Epithelial cell of prostate (primary cell): ENCODE results near the gene CREB3L2.
A peak's percentile ranks its signal among the peaks of the same experiment; 100 is the strongest.
"Not testable (repeated sequence)": the region's sequence is repeated elsewhere in the genome, so short reads cannot be mapped to it uniquely, and the experiment has no call there.

ENCODE experiments used
- DNase-seq: peaks from one replicate; pipeline ENCODE4 v3.0.0-alpha.2; 2011; ENCODE audit warnings: low read depth, low spot score
- H3K27ac ChIP-seq: fragments of 450-650 bp; 2 replicates; pipeline ENCODE4 v1.5.1; 2017; ENCODE audit warnings: mild to moderate bottlenecking

CREB3L2 gene

GRCh38 chr7:137852108-137852507 lies 149.8 kb downstream of the CREB3L2 start:
- DNase-seq: no peak
- H3K27ac ChIP-seq: peak overlapping the region; percentile 34

DNA sequence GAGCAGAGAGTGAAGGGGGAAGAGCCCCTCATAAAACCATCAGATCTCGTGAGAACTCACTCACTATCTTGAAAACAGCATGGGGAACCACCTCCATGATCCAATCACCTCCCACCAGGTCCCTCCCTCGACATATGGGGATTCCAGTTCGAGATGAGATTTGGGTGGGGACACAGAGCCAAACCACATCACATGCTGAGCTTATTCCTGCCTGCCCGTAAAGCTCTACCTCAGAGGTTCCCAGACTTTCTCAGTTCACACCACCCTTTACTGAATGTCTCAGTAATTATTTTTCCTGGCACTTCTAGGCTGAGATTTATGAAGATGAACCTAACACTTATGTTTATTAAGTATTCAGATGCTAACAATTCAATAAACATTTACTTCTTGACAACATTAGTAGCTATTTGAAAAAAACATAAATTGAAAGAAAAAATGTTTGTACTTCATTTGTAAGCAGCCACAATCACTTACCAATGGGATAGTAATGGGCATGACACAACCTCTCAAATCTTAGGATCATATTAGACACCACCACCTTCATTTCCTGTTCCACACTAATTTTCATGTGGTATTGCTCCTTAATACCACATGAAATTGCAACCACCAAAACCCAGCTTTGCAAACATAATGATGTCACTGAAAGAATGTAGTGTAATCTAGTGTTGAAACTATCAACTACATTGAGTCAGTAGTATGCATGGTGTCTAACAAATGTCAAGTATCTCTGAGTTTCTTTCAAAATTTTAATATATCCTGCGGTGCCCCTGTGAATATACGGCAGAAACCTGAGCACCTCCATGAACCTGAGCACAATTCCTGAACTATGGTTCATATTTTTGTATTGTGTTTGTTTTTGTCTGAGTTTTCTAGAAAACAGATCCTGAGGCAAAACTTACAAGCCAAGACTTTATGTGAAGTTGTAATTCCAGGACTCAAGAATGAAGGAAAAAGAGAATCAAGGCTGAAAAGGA lies 150.6 kb downstream of the CREB3L2 start:
- peak overlapping the region; percentile 34 for H3K27ac ChIP-seq

GRCh38 chr7:137850571-137850970 lies 151.3 kb downstream of the CREB3L2 start:
- DNase-seq: no peak
- no peak overlapping the region for H3K27ac ChIP-seq

More for the DNA sequence above, 150.6 kb downstream of the CREB3L2 start:
- DNase-seq: peak; percentile 8

DNA sequence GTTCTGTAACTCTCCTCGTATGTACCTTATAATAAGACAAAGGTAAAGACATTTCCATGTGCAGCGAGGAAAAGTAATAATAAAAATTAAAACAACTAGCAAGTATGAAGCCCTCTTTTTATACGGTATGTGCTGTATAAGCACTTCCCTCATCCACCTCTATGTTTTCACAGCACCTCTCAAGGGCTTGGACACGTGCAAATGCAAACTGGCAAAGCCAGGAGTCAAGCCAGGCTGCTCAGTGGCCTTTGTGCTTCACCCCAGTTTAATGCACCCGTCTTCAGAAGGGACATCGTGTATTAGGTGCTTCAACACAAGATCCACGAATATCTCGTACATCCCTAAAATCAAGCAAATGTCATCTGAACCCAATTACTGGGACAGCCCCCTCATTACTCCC lies 153.8 kb downstream of the CREB3L2 start:
- DNase-seq: no peak
- H3K27ac ChIP-seq: no peak overlapping the region

DNA sequence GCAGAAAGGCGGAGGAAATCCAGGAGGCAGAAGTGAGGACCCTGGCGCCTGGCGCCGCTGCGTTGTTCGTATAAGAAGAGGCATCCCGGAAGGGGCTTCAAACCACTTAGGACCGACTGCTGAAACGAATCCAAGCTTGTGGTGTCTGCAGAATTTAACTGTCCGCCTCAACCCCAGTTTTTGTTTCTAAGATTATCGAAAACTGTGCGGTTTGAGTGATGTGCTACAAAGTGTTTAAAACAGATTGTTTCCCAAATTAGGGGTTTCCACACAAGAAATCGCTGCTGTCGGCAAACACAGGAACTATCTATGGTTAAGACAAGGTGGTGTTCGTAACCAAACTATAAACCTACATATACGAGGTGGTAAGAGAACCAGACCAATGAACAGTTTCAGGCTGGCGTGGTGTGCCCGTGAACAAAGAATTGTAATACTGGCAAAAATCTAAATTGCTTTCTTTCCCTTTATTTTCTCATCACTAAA lies 154.3 kb downstream of the CREB3L2 start:
- DNase-seq: no peak
- no peak overlapping the region for H3K27ac ChIP-seq

GRCh38 chr7:137846827-137847567 lies 154.9 kb downstream of the CREB3L2 start, which contains the start of gene DGKI:
TSS of gene DGKI (minus strand) at chr7:137846974.
- no peak within 1 kb of the TSS for H3K27ac ChIP-seq
- DNase-seq: no peak

DNA sequence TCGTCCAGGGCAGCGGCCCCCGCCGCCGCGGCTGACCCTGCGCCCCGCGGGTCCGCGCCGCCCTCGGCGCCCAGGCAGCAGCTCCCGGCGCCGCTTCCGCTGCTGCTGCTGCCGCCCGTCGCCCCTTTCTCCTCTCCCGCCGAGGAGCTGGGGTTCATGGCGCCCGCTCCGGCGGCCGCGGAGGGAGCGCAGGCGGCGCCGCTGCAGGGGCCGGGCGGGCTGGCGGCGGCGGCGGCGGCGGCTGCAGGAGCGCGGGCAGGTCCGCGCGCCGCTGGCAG lies 155.4 kb downstream of the CREB3L2 start:
- no peak for DNase-seq

DNA sequence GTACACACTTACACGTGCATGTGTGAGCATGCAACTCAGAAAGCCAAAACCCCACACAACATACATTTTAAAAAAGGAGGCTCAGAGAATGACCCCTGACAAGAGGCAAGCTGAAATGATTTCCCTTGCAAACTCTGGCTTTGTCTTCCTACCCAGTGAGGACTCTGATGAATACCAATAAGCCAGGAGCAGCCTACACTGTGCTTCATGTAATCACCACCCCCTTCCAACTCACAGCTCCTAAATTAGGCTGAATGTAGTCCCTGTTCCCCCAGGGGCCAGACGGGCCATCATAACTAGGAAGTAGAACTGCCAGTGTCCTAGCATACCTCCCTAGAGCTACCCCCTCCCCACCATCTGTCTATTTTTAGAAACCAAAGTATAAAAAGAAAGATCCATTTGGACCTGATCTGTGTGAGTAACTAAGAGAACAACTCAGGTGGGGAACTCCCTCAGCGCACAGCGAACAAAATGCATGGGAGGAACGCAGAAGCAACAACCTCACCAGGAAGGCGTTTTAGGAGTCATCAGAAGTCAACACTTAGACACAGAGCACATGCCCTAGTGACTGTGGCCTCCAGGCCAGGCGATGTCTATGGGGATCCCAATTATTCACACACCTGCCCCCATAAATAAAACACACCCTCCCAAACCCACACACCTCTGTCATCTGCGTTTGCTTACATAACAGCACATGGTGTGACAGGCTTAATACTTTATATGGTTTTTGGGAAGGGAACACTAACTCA lies 157.0 kb downstream of the CREB3L2 start:
- DNase-seq: no peak
- no peak overlapping the region for H3K27ac ChIP-seq

More for the DNA sequence above, 155.4 kb downstream of the CREB3L2 start:
- H3K27ac ChIP-seq: no peak overlapping the region

GRCh38 chr7:137839903-137840779 lies 161.7 kb downstream of the CREB3L2 start:
- no peak for DNase-seq

GRCh38 chr7:137838706-137839315 lies 163.1 kb downstream of the CREB3L2 start:
- H3K27ac ChIP-seq: no peak overlapping the region
- DNase-seq: no peak

More at GRCh38 chr7:137839903-137840779, 161.7 kb downstream of the CREB3L2 start:
- no peak overlapping the region for H3K27ac ChIP-seq

DNA sequence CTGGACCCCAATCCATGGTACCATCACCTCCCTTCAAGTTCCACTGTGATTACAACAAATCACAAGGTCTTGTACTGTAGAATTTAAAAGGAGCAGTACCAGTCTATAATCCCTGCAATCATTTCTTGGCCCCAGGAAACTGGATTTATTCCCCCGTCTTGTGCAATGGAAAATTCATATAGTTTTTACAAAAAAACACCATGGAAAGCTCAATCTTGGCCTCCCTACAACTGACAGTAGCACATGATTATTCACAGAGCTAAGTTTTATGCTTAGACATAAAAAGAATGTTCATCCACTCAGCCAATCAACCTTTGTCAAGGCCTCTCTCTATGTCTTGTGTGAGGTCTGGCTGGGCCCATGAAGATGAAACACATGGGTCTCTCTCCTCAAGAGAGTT lies 165.3 kb downstream of the CREB3L2 start:
- H3K27ac ChIP-seq: no peak overlapping the region
- no peak for DNase-seq

DNA sequence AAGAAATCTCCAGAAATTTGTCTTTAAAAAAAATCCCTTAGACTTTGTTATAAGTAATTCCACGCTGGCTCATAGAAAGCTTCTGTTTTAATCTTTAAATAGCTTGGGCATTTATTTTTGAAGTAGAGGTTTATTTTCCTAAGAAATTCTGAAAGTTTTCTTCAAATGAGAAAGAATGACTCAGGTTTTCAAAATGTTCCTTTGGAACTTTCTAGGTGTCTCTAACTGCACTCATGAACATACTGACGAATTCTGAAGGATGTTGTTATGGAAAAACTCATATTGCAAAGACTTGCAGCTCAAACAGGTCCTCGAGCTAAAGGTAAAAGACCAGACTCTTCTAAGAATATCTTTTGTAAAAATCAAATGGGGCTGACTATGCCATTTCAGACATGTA lies 165.8 kb downstream of the CREB3L2 start:
- no peak overlapping the region for H3K27ac ChIP-seq
- no peak for DNase-seq

DNA sequence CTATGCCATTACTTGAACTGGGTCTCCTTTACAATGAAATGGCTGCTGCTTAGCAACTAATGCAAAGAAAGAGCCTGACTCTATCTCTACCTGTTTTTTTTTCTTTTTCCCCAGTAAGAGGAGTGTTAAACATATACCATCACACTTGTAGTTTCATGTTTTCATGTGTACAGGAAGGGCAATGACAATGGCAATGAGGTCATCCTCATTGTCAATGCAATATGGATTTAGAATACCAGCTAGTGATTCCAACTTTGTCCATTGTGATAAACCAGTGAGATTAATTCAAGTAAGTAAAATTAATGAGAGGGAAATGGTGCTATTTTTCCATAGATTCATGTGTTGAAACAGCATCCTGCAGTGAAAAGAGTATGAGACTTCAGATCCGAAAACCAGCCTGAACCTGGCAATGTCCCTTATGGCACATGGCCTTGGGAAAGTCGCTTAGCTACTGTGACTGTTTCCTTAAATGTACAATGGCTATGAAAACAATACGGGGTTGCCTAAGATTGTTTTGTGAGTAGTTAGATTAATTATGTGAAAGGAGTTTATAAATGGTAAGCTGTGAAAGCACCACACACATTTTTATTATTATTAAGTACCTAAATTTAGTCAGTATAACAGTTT lies 166.3 kb downstream of the CREB3L2 start:
- no peak overlapping the region for H3K27ac ChIP-seq
- no peak for DNase-seq

DNA sequence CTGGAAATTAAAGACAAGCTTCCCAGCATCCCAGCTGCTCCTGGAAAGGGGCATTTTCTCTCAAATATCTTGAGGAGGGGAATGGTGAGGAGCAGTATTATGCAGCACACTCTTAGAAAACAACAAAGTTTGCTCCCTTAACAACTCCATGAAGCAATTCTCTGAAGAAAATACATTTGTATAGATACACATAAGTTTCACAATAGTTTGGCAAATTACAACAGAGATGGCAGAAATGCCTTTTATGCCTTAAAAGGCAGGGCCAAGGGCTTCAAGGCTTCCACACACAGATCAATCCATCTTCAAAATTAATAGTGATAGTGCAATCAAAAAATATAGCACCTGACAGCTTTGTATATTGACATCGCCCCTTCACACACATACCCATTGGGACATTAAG lies 167.3 kb downstream of the CREB3L2 start:
- DNase-seq: no peak
- H3K27ac ChIP-seq: no peak overlapping the region

DNA sequence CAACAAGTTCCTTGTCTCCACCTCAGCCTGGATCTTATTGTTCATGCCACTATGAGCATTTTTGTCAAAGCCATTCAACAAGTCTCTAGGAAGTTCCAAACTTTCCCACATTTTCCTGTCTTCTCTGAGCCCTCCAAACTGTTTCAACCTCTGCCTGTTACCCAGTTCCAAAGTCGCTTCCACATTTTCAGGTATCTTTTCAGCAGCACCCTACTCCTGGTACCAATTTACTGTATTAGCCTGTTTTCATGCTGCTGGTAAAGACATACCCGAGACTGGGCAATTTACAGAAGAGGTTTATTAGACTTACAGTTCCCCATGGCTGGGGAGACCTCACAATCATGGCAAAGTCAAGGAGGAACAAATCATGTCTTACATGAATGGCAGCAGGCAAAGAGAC lies 168.9 kb downstream of the CREB3L2 start:
- not testable (repeated sequence) for H3K27ac ChIP-seq, DNase-seq

DNA sequence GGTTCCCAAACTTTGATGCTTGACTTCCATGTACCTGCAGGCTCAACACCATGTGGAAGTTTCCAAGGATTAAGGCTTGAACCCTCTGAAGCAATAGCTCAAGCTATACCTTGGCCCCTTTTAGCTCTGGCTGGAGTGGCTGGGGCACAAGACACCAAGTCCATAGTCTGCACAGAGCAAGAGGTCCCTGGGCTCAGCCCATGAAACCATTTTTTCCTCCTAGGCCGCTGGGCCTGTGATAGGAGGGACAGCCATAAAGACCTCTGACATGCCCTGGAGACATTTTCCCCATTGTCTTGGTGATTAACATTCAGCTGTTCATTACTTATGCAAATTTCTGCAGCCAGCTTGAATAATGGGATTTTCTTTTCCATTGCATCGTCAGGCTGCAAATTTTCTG lies 169.5 kb downstream of the CREB3L2 start:
- DNase-seq: no peak

DNA sequence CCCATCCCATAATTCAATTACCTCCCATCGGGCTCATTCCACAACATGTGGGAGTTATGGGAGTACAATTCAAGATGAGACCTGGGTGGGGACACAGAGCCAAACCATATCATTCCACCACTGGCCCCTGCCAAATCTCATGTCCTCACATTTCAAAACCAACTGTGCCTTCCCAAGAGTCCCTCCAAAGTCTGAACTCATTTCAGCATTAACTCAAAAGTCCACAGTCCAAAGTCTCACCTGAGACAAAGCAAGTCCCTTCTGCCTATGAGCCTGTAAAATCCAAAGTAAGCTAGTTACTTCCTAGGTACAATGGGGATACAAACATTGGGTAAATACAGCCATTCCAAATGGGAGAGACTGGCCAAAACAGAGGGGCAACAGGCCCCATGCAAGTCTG lies 170.3 kb downstream of the CREB3L2 start:
- not testable (repeated sequence) for DNase-seq, H3K27ac ChIP-seq

More for the DNA sequence above, 169.5 kb downstream of the CREB3L2 start:
- no peak overlapping the region for H3K27ac ChIP-seq

GRCh38 chr7:137829337-137829992 lies 172.4 kb downstream of the CREB3L2 start:
- no peak for DNase-seq
- no peak overlapping the region for H3K27ac ChIP-seq
